PC-3 (cell line): ENCODE results near the gene KCNJ12. TPM values are rescaled to one million over a fixed set of nuclear protein-coding genes. Genes with fewer than 3 reads are reported as not detected.
"Not testable (repeated sequence)": the region's sequence is repeated elsewhere in the genome, so short reads cannot be mapped to it uniquely, and the experiment has no call there.

Experiments
- ATAC-seq: fragments of 200-7000 bp; cut with Tn5 transposase; 2 replicates; pipeline ENCODE4 v1.9.1; 2020; ENCODE audit warnings: mild to moderate bottlenecking, moderate library complexity
- BruUV-seq: library from RNA; stranded (reverse); fragments of 400-500 nt; replicated peaks from 2 replicates; lab custom pipeline; 2021; lab: Mats Ljungman, UMichigan
- CTCF ChIA-PET: fragments of 300-600 bp; sonication (Branson Sonifier 250); formaldehyde crosslinking; loops from one replicate; lab custom pipeline; 2022; ENCODE audit warnings: antibody characterized with exemption; lab: Charles Lee
- POLR2A ChIA-PET: fragments of 300-600 bp; sonication (Branson Sonifier 250); formaldehyde crosslinking; loops from one replicate; lab custom pipeline; 2022; ENCODE audit warnings: antibody characterized with exemption; ENCODE audit not compliant: unreplicated experiment; lab: Charles Lee
- DNase-seq: peaks from one replicate; pipeline ENCODE4 v3.0.0-alpha.2; 2015
- H2AFZ ChIP-seq: fragments of 300-600 bp; sonication (generic); 2 replicates; pipeline ENCODE4 v1.6.0; 2016; ENCODE audit warnings: antibody characterized with exemption, low read length
- H3F3A ChIP-seq: fragments of 300-600 bp; sonication (generic); one replicate; pipeline ENCODE4 v1.6.0; 2017; ENCODE audit warnings: antibody characterized with exemption, low read length, control low read depth, mild to moderate bottlenecking; ENCODE audit not compliant: unreplicated experiment
- H3K27ac ChIP-seq: fragments of 300-600 bp; sonication (generic); 2 replicates; pipeline ENCODE4 v1.5.1; 2016; ENCODE audit warnings: mild to moderate bottlenecking, low read length
- H3K27me3 ChIP-seq: fragments of 300-600 bp; sonication (generic); 2 replicates; pipeline ENCODE4 v1.6.1; 2016; ENCODE audit warnings: low read length, mixed read lengths
- H3K36me3 ChIP-seq: fragments of 300-600 bp; sonication (generic); 2 replicates; pipeline ENCODE4 v1.6.1; 2016; ENCODE audit warnings: low read depth, mixed run types, low read length, mixed read lengths
- H3K4me1 ChIP-seq: fragments of 300-600 bp; sonication (generic); 2 replicates; pipeline ENCODE4 v1.5.1; 2016; ENCODE audit warnings: low read length; ENCODE audit not compliant: insufficient read depth
- H3K4me2 ChIP-seq: fragments of 300-600 bp; sonication (generic); 2 replicates; pipeline ENCODE4 v1.6.0; 2016; ENCODE audit warnings: low read length
- H3K4me3 ChIP-seq: fragments of 300-600 bp; sonication (generic); 2 replicates; pipeline ENCODE4 v1.5.1; 2016; ENCODE audit warnings: mild to moderate bottlenecking, low read length, mixed read lengths
- H3K79me2 ChIP-seq: fragments of 300-600 bp; sonication (generic); 2 replicates; pipeline ENCODE4 v1.6.1; 2017; ENCODE audit warnings: low read length, mixed read lengths
- H3K9ac ChIP-seq: fragments of 300-600 bp; sonication (generic); 2 replicates; pipeline ENCODE4 v1.6.0; 2016; ENCODE audit warnings: mild to moderate bottlenecking, low read length
- H3K9me2 ChIP-seq: fragments of 300-600 bp; sonication (generic); replicated peaks from 2 replicates; pipeline ENCODE4 v1.6.1; 2016; ENCODE audit warnings: mixed run types, low read length, mixed read lengths
- H3K9me3 ChIP-seq: fragments of 300-600 bp; sonication (generic); 2 replicates; pipeline ENCODE4 v1.6.1; 2016; ENCODE audit warnings: low read length, mixed read lengths
- H4K20me1 ChIP-seq: fragments of 300-600 bp; sonication (generic); 2 replicates; pipeline ENCODE4 v1.6.1; 2016; ENCODE audit warnings: low read length, mixed read lengths
- intact Hi-C: fragments of 100-400 bp; cut with micrococcal nuclease; formaldehyde crosslinking; loops from 2 replicates; pipeline ENCODE4 v1.9.0; 2023
- total RNA-seq: library from RNA; depleted of rRNA; stranded (reverse); fragments of >200 nt; gene quantifications from 2 replicates; pipeline ENCODE4 v1.2.3, GENCODE V29; 2014

The KCNJ12 gene
- total RNA-seq, 1 experiment from 2014 or later: 11.1 TPM

GRCh38 chr17:21404106-21404505, 27.9 kb downstream of the KCNJ12 start:
- H2AFZ ChIP-seq, H3K79me2 ChIP-seq, intact Hi-C loops, H3F3A ChIP-seq, DNase-seq, BruUV-seq, CTCF ChIA-PET, ATAC-seq, H3K9me2 ChIP-seq, H3K9me3 ChIP-seq, H4K20me1 ChIP-seq, POLR2A ChIA-PET, H3K4me1 ChIP-seq, H3K36me3 ChIP-seq, H3K27me3 ChIP-seq, H3K4me3 ChIP-seq, H3K9ac ChIP-seq, H3K27ac ChIP-seq, H3K4me2 ChIP-seq: not testable (repeated sequence)

GRCh38 chr17:21404539-21404938, 28.4 kb downstream of the KCNJ12 start:
- not testable (repeated sequence) for BruUV-seq

GRCh38 chr17:21404956-21405731, 29.0 kb downstream of the KCNJ12 start:
- ATAC-seq, H3K9me2 ChIP-seq, POLR2A ChIA-PET, H3K4me3 ChIP-seq, BruUV-seq, H2AFZ ChIP-seq, H3K27me3 ChIP-seq, DNase-seq, H3K27ac ChIP-seq, H3K79me2 ChIP-seq, H3K36me3 ChIP-seq, intact Hi-C loops, H3K9ac ChIP-seq, H4K20me1 ChIP-seq, H3K4me2 ChIP-seq, H3F3A ChIP-seq, H3K9me3 ChIP-seq, CTCF ChIA-PET, H3K4me1 ChIP-seq: not testable (repeated sequence)

More at GRCh38 chr17:21404539-21404938, 28.4 kb downstream of the KCNJ12 start:
- H3K4me3 ChIP-seq, H3K36me3 ChIP-seq, intact Hi-C loops, ATAC-seq, H3K27ac ChIP-seq, H3K9ac ChIP-seq, H3K4me1 ChIP-seq, H3K79me2 ChIP-seq, H3K9me2 ChIP-seq, H3K4me2 ChIP-seq, CTCF ChIA-PET, H3F3A ChIP-seq, DNase-seq, H2AFZ ChIP-seq, POLR2A ChIA-PET, H3K9me3 ChIP-seq, H4K20me1 ChIP-seq, H3K27me3 ChIP-seq: not testable (repeated sequence)

GRCh38 chr17:21405904-21406400, 29.8 kb downstream of the KCNJ12 start:
- H3K4me2 ChIP-seq, ATAC-seq, CTCF ChIA-PET: not testable (repeated sequence)

GRCh38 chr17:21406616-21407404, 30.7 kb downstream of the KCNJ12 start:
- H3K4me2 ChIP-seq, H3K9ac ChIP-seq, H3K79me2 ChIP-seq, H2AFZ ChIP-seq, H3K4me1 ChIP-seq, H3K9me3 ChIP-seq, DNase-seq, ATAC-seq, POLR2A ChIA-PET, H4K20me1 ChIP-seq, CTCF ChIA-PET, H3K27ac ChIP-seq, H3K9me2 ChIP-seq, H3F3A ChIP-seq, BruUV-seq, intact Hi-C loops, H3K36me3 ChIP-seq, H3K27me3 ChIP-seq, H3K4me3 ChIP-seq: not testable (repeated sequence)

More at GRCh38 chr17:21405904-21406400, 29.8 kb downstream of the KCNJ12 start:
- H3K4me1 ChIP-seq, H3K9me3 ChIP-seq, intact Hi-C loops, H2AFZ ChIP-seq, BruUV-seq, DNase-seq, H3K36me3 ChIP-seq, H3K9me2 ChIP-seq, H4K20me1 ChIP-seq, H3K27ac ChIP-seq, H3K27me3 ChIP-seq, H3K4me3 ChIP-seq, POLR2A ChIA-PET, H3K79me2 ChIP-seq, H3K9ac ChIP-seq, H3F3A ChIP-seq: not testable (repeated sequence)

- POLR2A ChIA-PET, H4K20me1 ChIP-seq, H3F3A ChIP-seq, H3K9me2 ChIP-seq, H3K79me2 ChIP-seq, H3K27ac ChIP-seq, DNase-seq, CTCF ChIA-PET, H3K9me3 ChIP-seq, H3K4me1 ChIP-seq, H2AFZ ChIP-seq, H3K4me2 ChIP-seq, ATAC-seq, H3K36me3 ChIP-seq, intact Hi-C loops, H3K27me3 ChIP-seq, H3K4me3 ChIP-seq, H3K9ac ChIP-seq, BruUV-seq: not testable (repeated sequence)
Measured at GRCh38 chr17:21407752-21408151, 31.6 kb downstream of the KCNJ12 start.
